ENCODE data around the gene SPATA25. TPM values are rescaled to one million over a fixed set of nuclear protein-coding genes. Genes with fewer than 3 reads are reported as not detected.

Gene SPATA25, protein sequence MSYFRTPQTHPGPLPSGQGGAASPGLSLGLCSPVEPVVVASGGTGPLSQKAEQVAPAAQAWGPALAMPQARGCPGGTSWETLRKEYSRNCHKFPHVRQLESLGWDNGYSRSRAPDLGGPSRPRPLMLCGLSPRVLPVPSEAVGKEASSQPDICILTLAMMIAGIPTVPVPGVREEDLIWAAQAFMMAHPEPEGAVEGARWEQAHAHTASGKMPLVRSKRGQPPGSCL
- 0.28 TPM for polyA plus RNA-seq (2013, experiment 1 of 2)
- polyA plus RNA-seq (2013, experiment 2 of 2), result 0.21 TPM

DNA sequence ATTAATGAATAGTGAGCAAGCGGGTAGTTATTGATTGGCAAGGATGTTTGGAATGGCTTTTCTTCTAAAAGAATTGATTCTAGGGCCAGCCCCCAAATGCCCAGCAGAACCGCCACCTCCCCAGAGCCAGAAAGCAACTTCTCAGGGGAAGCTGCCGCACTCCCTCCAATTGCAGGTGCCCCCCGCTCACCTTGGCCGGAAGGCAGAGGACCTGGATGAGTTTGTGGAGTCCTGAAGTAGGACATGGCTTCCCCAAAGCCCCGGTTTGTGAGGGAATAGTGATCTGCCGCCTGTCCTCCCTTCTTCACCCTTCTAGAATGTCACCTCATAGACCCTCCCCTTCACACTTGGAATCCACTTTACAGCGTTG, at the start of gene SPATA25:
TSS of gene SPATA25 (minus strand) at position 277 of the 370 bp plus-strand sequence. CDS start at position 245, 32 bp downstream.
- Histone ChIP-seq H2BK15ac (ENCODE audit: low read length) (no peak within 1 kb of the TSS), H4K8ac (ENCODE audit: low read depth, low read length) (no peak within 1 kb of the TSS), H3K79me1 (ENCODE audit: low read depth, low read length) (peaks cover 2% of the 10 kb centered on the region), H4K91ac (ENCODE audit: low read depth, low read length, poor library complexity) (no peak within 1 kb of the TSS), H2BK5ac (ENCODE audit: low read length) (no peak within 1 kb of the TSS), H3K9me3 (replicated peaks in 1 of 2; ENCODE audit: control insufficient read depth in 2 of 2, insufficient read depth in 1 of 2, low read depth in 1 of 2, low read length in 2 of 2) (peaks cover 0 to 1% of the 10 kb centered on the region in 2 donors), H3K18ac (ENCODE audit: low read length) (no peak within 1 kb of the TSS), H3K4ac (ENCODE audit: low read length) (no peak within 1 kb of the TSS), H3K23ac (ENCODE audit: low read depth, low read length, poor library complexity) (no peak within 1 kb of the TSS), H3K14ac (ENCODE audit: low read length) (no peak within 1 kb of the TSS), H3K9ac (ENCODE audit: low read depth, low read length, poor library complexity) (no peak within 1 kb of the TSS), H2BK12ac (ENCODE audit: low read length) (no peak within 1 kb of the TSS), H3K4me2 (ENCODE audit: insufficient read depth, low read length, poor library complexity, severe bottlenecking) (no peak within 1 kb of the TSS), H2AFZ (ENCODE audit: low read length) (no peak within 1 kb of the TSS), H2BK120ac (ENCODE audit: low read depth, low read length) (no peak within 1 kb of the TSS), H3K27me3 (ENCODE audit: control insufficient read depth in 3 of 3, insufficient read depth in 3 of 3, low read depth in 1 of 3, low read length in 3 of 3) (peaks cover 0 to 7% (median 0%) of the 10 kb centered on the region in 3 experiments), H3K36me3 (replicated peaks in 1 of 2; ENCODE audit: control insufficient read depth in 2 of 2, insufficient read depth in 2 of 2, low read length in 2 of 2) (peaks cover 19 to 45% of the 10 kb centered on the region in 2 donors), H3K27ac (replicated peaks; ENCODE audit: low read length) (no peak within 1 kb of the TSS), H3K4me1 (ENCODE audit: control insufficient read depth in 2 of 2, insufficient read depth in 1 of 2, low read depth in 1 of 2, low read length in 2 of 2) (peaks cover 5 to 6% of the 10 kb centered on the region in 2 donors), H2AK5ac (ENCODE audit: low read depth, low read length) (no peak within 1 kb of the TSS), H3K4me3 (ENCODE audit: low read length in 2 of 2) (no peak within 1 kb of the TSS)
- WGBS, 2 donors (ENCODE audit: extremely low coverage in 2 of 2, insufficient read length in 2 of 2, insufficient replicate concordance in 1 of 2), result no CpG with 5 or more reads among the region's 8 CpGs
- no peak for DNase-seq (ENCODE audit: low spot score)

DNA sequence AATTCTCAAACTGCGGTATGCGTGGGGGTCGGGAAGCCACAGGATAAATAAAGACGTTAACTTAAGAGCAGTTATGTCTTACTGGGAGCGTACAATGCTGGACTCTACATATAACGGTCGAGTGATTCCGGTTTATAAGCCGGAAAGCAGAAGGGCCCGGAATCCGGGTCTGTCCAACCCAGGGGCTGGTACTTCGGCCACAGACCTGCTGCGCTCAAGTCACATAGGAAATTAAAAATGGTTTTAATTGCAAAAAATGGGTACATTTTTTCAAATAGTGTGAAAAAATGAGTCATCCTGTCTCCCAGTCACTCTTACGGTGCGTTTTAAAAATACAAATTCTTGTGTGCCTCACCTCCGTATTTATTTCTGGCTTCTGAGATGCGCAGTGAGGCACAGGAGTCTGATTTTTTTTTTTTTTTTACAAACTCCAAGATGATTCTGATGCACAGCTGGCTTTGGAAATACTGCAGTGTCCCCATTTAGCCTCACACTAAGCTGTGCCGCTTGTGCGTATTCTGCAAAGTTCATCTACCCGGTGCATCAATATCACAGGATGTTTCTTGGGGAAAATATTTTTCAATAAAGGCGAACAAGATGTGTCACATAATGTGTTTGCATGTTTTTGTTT, 48.1 kb upstream of the SPATA25 start:
- Histone ChIP-seq H3K23ac (ENCODE audit: low read depth, low read length, poor library complexity) (no peak overlapping the region), H2AK5ac (ENCODE audit: low read depth, low read length) (no peak overlapping the region), H4K8ac (ENCODE audit: low read depth, low read length) (no peak overlapping the region), H3K9ac (ENCODE audit: low read depth, low read length, poor library complexity) (no peak overlapping the region), H2BK12ac (ENCODE audit: low read length) (no peak overlapping the region), H3K4ac (ENCODE audit: low read length) (no peak overlapping the region), H3K27me3 (ENCODE audit: control insufficient read depth in 3 of 3, insufficient read depth in 3 of 3, low read depth in 1 of 3, low read length in 3 of 3) (no peaks in the 10 kb centered on the region), H3K4me3 (ENCODE audit: low read length in 2 of 2) (peak overlapping the region; percentile 66 to 83), H3K18ac (ENCODE audit: low read length) (no peak overlapping the region), H3K14ac (ENCODE audit: low read length) (no peak overlapping the region), H3K4me1 (ENCODE audit: control insufficient read depth in 2 of 2, insufficient read depth in 1 of 2, low read depth in 1 of 2, low read length in 2 of 2) (peaks cover 8 to 18% of the 10 kb centered on the region in 2 donors), H3K36me3 (replicated peaks in 1 of 2; ENCODE audit: control insufficient read depth in 2 of 2, insufficient read depth in 2 of 2, low read length in 2 of 2) (peaks cover 30 to 52% of the 10 kb centered on the region in 2 donors), H3K4me2 (ENCODE audit: insufficient read depth, low read length, poor library complexity, severe bottlenecking) (peak overlapping the region; percentile 59), H3K9me3 (replicated peaks in 1 of 2; ENCODE audit: control insufficient read depth in 2 of 2, insufficient read depth in 1 of 2, low read depth in 1 of 2, low read length in 2 of 2) (no peaks in the 10 kb centered on the region), H2BK5ac (ENCODE audit: low read length) (no peak overlapping the region), H2AFZ (ENCODE audit: low read length) (peak overlapping the region; percentile 75), H3K79me1 (ENCODE audit: low read depth, low read length) (peaks cover 8% of the 10 kb centered on the region), H3K27ac (replicated peaks; ENCODE audit: low read length) (peak overlapping the region; percentile 59), H2BK120ac (ENCODE audit: low read depth, low read length) (no peak overlapping the region), H2BK15ac (ENCODE audit: low read length) (no peak overlapping the region), H4K91ac (ENCODE audit: low read depth, low read length, poor library complexity) (no peak overlapping the region)
- no CpG with 5 or more reads among the region's 21 CpGs for WGBS, 2 donors (ENCODE audit: extremely low coverage in 2 of 2, insufficient read length in 2 of 2, insufficient replicate concordance in 1 of 2)
- no peak for DNase-seq (ENCODE audit: low spot score)

DNA sequence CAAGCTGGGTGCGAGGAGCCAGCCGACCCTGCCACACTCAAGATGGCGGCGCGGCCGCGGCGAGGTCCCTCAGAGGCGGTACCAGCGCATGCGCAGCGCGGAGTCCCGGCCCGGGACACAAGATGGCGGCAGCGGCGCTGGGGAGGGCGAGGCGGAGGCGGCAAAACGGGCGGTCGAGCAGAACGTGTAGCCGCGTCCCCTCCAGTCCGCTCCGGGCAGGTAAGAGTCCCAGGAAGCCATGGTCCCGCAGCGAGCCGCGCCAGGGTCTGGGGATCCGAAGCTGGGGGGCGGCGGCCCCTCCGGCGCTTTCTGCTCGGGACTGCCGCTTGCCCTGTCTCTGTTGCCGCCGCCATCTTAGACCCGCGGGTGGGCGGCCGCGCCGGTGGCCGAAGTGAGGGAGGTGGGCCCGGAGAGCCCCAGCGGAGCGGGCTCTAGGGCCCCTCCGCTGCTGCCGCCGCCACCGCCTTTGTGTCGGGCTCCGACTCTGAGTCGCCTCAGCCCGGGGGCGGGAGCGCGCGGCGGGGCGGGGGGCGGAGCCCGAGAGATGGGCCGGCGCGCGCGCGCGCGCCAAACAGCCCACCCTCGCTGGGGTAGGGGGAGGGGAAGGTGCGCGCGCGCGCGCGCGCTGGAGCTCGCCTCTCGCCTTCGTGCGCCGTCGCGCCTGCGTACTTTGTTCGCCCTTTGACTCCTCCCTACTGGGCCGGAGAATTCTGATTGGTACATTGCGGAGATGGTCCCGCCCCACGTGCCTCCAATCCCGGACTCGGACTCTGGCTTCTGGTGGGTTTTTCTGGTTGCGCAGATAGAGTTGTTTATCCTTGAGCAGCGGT, 47.4 kb upstream of the SPATA25 start, which contains the start of gene PCIF1:
TSS of gene PCIF1 (plus strand) at position 98 of the 830 bp plus-strand sequence. CDS start 4,317 bp downstream, outside the sequence.
- Histone ChIP-seq H3K4me1 (ENCODE audit: control insufficient read depth in 2 of 2, insufficient read depth in 1 of 2, low read depth in 1 of 2, low read length in 2 of 2) (peaks cover 8 to 18% of the 10 kb centered on the region in 2 donors), H3K27ac (replicated peaks; ENCODE audit: low read length) (peak within 1 kb of the TSS; percentile 100), H3K36me3 (replicated peaks in 1 of 2; ENCODE audit: control insufficient read depth in 2 of 2, insufficient read depth in 2 of 2, low read length in 2 of 2) (peaks cover 24 to 44% of the 10 kb centered on the region in 2 donors), H3K4me3 (ENCODE audit: low read length in 2 of 2) (peak within 1 kb of the TSS; percentile 66 to 99), H3K79me1 (ENCODE audit: low read depth, low read length) (peaks cover 8% of the 10 kb centered on the region), H3K18ac (ENCODE audit: low read length) (peak within 1 kb of the TSS; percentile 100), H2BK12ac (ENCODE audit: low read length) (no peak within 1 kb of the TSS), H2BK5ac (ENCODE audit: low read length) (peak within 1 kb of the TSS; percentile 98), H3K27me3 (ENCODE audit: control insufficient read depth in 3 of 3, insufficient read depth in 3 of 3, low read depth in 1 of 3, low read length in 3 of 3) (no peaks in the 10 kb centered on the region), H3K9me3 (replicated peaks in 1 of 2; ENCODE audit: control insufficient read depth in 2 of 2, insufficient read depth in 1 of 2, low read depth in 1 of 2, low read length in 2 of 2) (no peaks in the 10 kb centered on the region), H3K4ac (ENCODE audit: low read length) (peak within 1 kb of the TSS; percentile 97), H4K8ac (ENCODE audit: low read depth, low read length) (peak within 1 kb of the TSS; percentile 20), H2BK120ac (ENCODE audit: low read depth, low read length) (peak within 1 kb of the TSS; percentile 96), H3K23ac (ENCODE audit: low read depth, low read length, poor library complexity) (peak within 1 kb of the TSS; percentile 95), H3K9ac (ENCODE audit: low read depth, low read length, poor library complexity) (peak within 1 kb of the TSS; percentile 99), H4K91ac (ENCODE audit: low read depth, low read length, poor library complexity) (peak within 1 kb of the TSS; percentile 100), H2AK5ac (ENCODE audit: low read depth, low read length) (peak within 1 kb of the TSS; percentile 100), H2AFZ (ENCODE audit: low read length) (peak within 1 kb of the TSS; percentile 79), H3K14ac (ENCODE audit: low read length) (peak within 1 kb of the TSS; percentile 97), H2BK15ac (ENCODE audit: low read length) (no peak within 1 kb of the TSS), H3K4me2 (ENCODE audit: insufficient read depth, low read length, poor library complexity, severe bottlenecking) (peak within 1 kb of the TSS; percentile 89)
- whole genome bisulfite sequencing, 2 donors (ENCODE audit: extremely low coverage in 2 of 2, insufficient read length in 2 of 2, insufficient replicate concordance in 1 of 2), result no CpG with 5 or more reads among the region's 102 CpGs
- peak; percentile 99 for DNase-seq (ENCODE audit: low spot score)

Data from neuronal stem cell (in vitro differentiated cells).